Measurements from ENCODE around the gene SWI5.

DNA sequence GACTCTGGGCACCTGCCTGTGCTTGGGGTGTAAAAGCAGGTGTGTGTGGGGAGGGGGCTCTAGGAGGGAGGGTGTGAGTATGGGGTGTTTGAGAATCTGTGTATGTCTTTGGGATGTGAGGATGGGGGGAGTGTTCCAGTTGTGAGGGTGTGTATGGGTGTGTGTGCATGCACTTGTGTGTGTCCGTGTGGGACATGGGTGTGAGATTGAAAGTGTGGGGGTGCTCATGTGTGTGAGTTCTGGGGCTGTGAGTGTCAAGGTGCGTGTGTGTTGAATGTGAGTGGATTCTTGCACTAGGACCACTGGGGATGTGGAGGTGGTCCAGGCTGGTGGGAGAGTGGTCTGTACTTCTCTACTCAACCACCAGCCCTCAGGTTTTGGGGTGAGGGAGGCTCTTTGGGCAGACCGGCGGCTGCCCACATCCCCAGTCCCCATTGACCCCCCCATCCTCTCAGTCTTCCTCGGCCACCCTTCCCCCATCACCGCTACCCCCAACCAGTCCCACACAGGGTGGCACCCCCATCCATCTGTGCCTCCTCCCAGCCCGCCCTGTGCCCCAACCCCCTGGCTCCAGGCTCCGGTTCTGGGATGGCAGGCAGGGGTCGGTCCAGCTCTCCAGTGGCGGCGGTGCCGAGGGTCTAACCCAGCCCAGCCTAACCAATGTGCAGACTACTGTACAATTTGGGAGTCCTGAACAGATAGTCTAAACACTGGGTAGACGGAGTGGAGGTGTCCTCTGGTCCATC is 31.8 kb upstream of the SWI5 start:
- TF ChIP-seq, protein P1, sequence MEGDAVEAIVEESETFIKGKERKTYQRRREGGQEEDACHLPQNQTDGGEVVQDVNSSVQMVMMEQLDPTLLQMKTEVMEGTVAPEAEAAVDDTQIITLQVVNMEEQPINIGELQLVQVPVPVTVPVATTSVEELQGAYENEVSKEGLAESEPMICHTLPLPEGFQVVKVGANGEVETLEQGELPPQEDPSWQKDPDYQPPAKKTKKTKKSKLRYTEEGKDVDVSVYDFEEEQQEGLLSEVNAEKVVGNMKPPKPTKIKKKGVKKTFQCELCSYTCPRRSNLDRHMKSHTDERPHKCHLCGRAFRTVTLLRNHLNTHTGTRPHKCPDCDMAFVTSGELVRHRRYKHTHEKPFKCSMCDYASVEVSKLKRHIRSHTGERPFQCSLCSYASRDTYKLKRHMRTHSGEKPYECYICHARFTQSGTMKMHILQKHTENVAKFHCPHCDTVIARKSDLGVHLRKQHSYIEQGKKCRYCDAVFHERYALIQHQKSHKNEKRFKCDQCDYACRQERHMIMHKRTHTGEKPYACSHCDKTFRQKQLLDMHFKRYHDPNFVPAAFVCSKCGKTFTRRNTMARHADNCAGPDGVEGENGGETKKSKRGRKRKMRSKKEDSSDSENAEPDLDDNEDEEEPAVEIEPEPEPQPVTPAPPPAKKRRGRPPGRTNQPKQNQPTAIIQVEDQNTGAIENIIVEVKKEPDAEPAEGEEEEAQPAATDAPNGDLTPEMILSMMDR (IDR thresholded peaks at IDR 0.05), result no peak
- no peak for TF ChIP-seq POLR2A (IDR thresholded peaks at IDR 0.05)
